ENCODE measurements around the gene KDM4B. TPM values are rescaled to one million over a fixed set of nuclear protein-coding genes. Genes with fewer than 3 reads are reported as not detected.

KDM4B gene
- total and polyA plus RNA-seq, 2 of the 8 experiments (the other 6 are each of a cell fraction or from before 2014, with no cell fraction given), result 12.0 to 31.9 TPM

- TF ChIP-seq USF2 (IDR thresholded peaks at IDR 0.05; ENCODE audit: low read length), result no peak
- no peak for TF ChIP-seq EGR1 (IDR thresholded peaks at IDR 0.05; ENCODE audit: borderline replicate concordance, low read depth, low read length)
- no peak for TF ChIP-seq TAF7 (optimal IDR thresholded peaks at IDR 0.05; ENCODE audit: borderline replicate concordance, low read depth, low read length)
- TF ChIP-seq POU5F1 (IDR thresholded peaks at IDR 0.05; ENCODE audit: low read depth, low read length), result no peak
- TF ChIP-seq RBBP5 (IDR thresholded peaks at IDR 0.05; ENCODE audit: borderline replicate concordance, low read depth, low read length), result no peak
- TF ChIP-seq FOSL1 (IDR thresholded peaks at IDR 0.05; ENCODE audit: insufficient read depth, low read depth, low read length), result no peak
- no peak for TF ChIP-seq BACH1 (IDR thresholded peaks at IDR 0.05; ENCODE audit: low read length)
- TF ChIP-seq BRCA1 (IDR thresholded peaks at IDR 0.05; ENCODE audit: low read depth, low read length), result no peak
- TF ChIP-seq HDAC2 (IDR thresholded peaks at IDR 0.05; ENCODE audit: borderline replicate concordance in 1 of 2, low read depth in 2 of 2, low read length in 2 of 2), result no peak
These were observed 179.9 kb downstream of the KDM4B start (continued) for GRCh38 chr19:5148794-5149190.
